LNCAP (cell line): ENCODE measurements around the gene MYADML2.

Experiments used
- TF ChIP-seq, protein P1 (sequence below): fragments of 450-650 bp; IDR thresholded peaks from 2 replicates; pipeline ENCODE4 v1.5.1; 2017; ENCODE audit warnings: mild to moderate bottlenecking

MYADML2 gene

DNA sequence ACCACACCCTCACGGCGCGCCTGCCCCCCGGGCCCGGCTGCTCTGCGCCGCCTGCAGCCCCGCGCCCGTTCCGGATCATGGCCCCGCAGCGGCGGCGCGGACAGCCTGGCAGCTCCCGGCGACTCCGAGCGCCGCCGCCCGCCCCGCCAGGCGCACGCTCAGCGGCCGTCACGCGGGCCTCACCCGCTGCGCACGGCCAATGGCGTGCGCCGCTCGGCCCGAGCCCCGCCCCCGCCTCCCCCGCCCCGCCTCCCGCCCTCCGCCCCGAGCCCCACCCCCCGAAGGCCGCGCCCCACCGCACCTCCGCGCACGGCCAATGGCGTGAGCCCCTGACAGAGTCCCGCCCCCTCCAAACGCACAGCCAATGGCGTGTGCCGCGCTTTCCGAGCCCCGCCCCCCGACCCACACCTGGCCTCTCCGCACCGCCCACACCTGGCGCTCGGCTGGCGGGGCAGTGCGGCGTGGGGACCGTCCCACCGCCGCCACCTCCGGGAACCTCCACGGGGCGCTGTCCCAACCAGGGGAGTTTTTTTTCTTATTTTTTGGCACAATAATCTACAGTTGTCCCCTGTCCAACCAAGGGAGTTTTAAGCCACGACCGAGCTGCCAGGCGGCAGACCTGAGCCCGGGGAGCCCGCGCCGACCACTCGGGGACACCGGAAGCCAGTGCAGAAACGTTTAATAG lies 35.6 kb downstream of the MYADML2 start, which contains the start of gene PCYT2:
Gene PCYT2 (minus strand): TSS at position 123 of the 685 bp plus-strand sequence. CDS start 44 bp downstream, at position 79.
- TF ChIP-seq, protein P1, sequence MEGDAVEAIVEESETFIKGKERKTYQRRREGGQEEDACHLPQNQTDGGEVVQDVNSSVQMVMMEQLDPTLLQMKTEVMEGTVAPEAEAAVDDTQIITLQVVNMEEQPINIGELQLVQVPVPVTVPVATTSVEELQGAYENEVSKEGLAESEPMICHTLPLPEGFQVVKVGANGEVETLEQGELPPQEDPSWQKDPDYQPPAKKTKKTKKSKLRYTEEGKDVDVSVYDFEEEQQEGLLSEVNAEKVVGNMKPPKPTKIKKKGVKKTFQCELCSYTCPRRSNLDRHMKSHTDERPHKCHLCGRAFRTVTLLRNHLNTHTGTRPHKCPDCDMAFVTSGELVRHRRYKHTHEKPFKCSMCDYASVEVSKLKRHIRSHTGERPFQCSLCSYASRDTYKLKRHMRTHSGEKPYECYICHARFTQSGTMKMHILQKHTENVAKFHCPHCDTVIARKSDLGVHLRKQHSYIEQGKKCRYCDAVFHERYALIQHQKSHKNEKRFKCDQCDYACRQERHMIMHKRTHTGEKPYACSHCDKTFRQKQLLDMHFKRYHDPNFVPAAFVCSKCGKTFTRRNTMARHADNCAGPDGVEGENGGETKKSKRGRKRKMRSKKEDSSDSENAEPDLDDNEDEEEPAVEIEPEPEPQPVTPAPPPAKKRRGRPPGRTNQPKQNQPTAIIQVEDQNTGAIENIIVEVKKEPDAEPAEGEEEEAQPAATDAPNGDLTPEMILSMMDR: peak; percentile 48

DNA sequence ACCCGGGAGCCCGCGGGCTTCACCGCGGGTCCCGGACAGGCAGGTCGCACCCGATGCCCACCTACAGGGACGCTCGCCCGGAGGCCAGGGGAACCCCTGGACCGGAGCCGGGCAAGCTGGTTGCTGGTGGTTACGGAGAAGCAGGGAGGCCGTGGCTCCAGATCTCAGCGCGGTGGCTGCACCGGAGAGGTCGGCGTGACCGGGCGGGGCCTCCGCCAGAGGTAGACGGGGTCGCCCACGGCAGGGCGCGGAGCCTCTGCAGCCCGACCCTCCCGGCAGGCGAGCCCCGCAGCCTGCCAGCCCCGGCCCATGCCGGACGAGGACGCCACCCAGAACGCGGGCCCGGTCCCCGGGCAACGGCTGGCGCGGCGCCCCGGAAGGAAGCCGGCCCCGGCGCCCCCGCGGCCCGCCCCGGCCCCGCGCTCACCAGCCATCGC lies 36.2 kb downstream of the MYADML2 start:
- TF ChIP-seq, protein P1: no peak

DNA sequence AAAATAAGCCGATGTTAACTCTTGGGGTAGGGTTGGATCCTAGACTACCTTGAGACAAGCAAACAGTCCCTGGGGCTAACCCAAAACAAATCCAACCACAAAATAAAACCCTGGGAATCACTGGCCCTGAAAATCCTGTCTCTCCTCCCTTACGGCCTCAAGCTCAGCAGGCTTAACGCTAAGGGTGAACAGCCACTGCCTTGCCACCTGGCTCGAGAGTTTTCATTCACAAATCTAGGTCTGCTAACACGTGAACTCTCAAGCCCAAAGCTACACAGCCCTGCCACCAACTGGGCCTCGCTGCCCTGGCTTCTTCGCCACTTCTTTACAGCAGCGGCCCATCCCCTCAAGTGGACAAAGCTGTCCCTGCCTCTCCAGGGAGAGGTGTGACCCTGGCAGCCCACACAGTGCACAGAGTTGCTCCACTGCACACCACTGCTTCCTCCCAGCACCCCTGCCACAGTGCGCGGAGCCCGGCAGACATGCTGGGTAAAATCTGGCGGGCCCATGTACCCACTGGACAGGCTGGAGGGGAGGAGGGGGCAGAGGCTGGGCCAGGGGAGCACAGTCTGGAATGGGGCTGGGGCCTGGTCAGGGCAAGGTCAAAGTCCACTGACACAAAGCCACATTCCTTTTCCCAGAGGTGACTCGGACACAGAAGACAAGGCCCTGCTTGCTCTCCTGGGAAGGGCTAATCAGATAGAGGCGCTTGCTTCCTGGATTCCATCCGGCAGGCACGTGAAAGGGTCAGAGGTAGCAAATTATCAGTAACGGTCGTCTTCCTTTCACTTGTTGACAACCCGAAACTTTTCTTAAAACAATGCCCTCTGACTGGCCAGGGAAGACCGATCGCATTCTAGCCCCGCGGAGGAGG lies 36.8 kb downstream of the MYADML2 start:
- TF ChIP-seq, protein P1: no peak

DNA sequence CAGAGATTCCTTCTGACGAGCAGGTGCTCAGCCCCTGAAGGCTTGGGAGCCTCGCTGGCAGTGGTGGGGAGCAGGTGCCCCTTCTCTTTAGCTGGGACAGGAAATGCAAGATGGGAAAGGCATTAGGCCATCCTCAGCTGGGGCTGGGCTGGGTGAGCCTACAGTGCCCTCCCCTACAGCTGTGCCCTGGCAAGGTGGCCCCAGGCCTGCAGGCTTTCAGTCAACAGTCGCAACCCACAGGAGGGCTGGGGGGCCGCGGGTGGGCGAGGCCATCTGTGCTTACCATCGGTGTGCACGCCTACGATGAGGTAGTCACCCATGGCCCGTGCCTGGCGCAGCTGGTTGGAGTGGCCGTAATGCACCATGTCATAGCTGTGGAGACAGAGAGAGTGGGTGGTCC lies 37.8 kb downstream of the MYADML2 start:
- TF ChIP-seq, protein P1: no peak

DNA sequence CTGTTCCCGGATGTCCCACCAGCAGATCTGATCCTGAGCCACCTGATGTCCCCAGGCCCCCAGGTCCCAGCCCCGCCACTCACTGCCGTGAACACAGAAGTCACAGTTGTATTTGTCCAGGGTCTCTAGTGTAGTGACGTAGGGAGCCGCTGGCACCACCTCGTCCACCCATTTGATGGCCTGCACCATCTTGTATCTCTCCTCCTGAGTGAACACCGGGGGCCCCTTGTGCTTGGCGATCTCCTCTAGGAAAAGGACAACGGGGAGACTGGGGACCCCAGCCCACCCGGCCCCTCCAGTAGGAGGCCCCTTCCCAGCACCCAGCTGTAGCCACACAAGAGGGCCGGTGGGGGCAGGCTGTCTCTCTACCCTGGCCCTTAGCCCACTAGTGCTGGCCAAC lies 38.2 kb downstream of the MYADML2 start:
- TF ChIP-seq, protein P1: no peak

DNA sequence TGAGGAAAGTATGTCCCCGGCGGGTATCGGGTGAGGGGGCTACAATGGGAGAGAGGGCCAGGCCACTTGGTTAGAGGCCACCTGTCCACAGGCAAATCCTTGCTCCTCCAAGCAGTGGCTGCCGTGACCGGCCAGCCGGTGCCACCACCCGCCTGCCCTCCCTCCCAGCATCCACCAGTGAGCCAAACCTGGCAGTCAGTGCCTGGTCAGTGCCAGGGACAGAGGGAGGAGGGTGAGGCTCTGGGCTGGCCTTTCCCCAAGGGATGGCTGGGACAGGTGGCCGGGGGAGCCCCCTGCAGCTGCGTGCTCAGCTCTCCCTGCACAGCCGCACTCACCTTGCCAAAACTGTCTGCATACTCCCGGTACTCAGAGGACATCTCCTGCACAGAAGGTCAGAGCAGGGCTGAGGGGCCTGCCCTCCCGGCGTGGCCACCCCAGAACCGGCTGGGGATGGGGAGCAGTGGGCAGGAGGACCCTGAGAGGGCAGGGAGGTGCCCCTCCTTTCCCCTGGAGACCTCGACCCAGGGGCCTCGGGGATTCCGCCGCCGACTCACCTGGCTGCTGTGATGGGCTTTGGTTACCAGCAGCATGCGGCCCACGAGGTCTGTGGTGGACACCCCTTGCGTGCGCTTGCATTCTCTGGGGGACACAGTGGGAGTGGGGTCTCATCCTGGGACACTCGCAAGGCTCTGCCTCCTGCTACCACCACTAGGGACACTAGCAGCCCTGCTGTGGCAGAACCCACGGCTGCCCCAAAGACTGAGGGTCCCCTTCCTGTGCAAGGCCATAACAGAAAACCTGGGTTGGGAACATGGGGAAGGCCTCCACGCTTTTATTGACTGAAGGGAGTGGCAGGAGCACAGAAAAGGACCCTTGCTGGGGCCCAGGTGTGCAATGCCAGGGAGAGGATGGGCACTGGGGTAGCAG lies 39.6 kb downstream of the MYADML2 start:
- TF ChIP-seq, protein P1: no peak
